Raji (cell line): ENCODE measurements around the gene MROH2A.
A peak's percentile ranks its signal among the peaks of the same experiment; 100 is the strongest.

Experiments used
- POLR2A ChIP-seq: IDR thresholded peaks from 2 replicates; pipeline ENCODE4 v1.6.1; 2011; ENCODE audit warnings: low read depth, low read length, control low read depth; ENCODE audit not compliant: insufficient read depth

The MROH2A gene

GRCh38 chr2:233852056-233852455 is 73.9 kb downstream of the MROH2A start:
- TF ChIP-seq POLR2A = no peak

- TF ChIP-seq POLR2A = no peak
These were observed 75.2 kb downstream of the MROH2A start for GRCh38 chr2:233853353-233853752.

GRCh38 chr2:233853883-233854240 is 75.7 kb downstream of the MROH2A start:
- TF ChIP-seq POLR2A = no peak

GRCh38 chr2:233854241-233854981 is 76.3 kb downstream of the MROH2A start, which contains the start of gene HJURP:
Gene HJURP (minus strand): TSS chr2:233854535. CDS start chr2:233854500, 35 bp downstream.
- peak; percentile 86 for TF ChIP-seq POLR2A

- no peak for TF ChIP-seq POLR2A
These were observed 77.2 kb downstream of the MROH2A start for GRCh38 chr2:233855345-233855744.

- TF ChIP-seq POLR2A = no peak
These were observed 78.1 kb downstream of the MROH2A start for GRCh38 chr2:233856184-233856583.

- TF ChIP-seq POLR2A = no peak
These were observed 79.5 kb downstream of the MROH2A start for GRCh38 chr2:233857511-233858141.

GRCh38 chr2:233858331-233858730 is 80.2 kb downstream of the MROH2A start:
- TF ChIP-seq POLR2A = no peak

GRCh38 chr2:233862261-233862768 is 84.2 kb downstream of the MROH2A start:
- TF ChIP-seq POLR2A = no peak

- TF ChIP-seq POLR2A = no peak
These were observed 87.7 kb downstream of the MROH2A start for GRCh38 chr2:233865838-233866237.

- no peak for TF ChIP-seq POLR2A
These were observed 88.3 kb downstream of the MROH2A start for GRCh38 chr2:233866479-233866878.

- TF ChIP-seq POLR2A = no peak
These were observed 89.9 kb downstream of the MROH2A start, which contains the start of gene MSL3B for GRCh38 chr2:233867993-233868532. Gene MSL3B (minus strand): TSS chr2:233868386.

GRCh38 chr2:233871432-233871831 is 93.3 kb downstream of the MROH2A start:
- TF ChIP-seq POLR2A = no peak

- no peak for TF ChIP-seq POLR2A
These were observed 104.2 kb downstream of the MROH2A start for GRCh38 chr2:233882353-233882752.
